GM12872 (cell line): ENCODE results near the gene CAPN10.

Experiments used
- CTCF ChIP-seq: IDR thresholded peaks from 3 replicates; pipeline ENCODE4 v1.5.1; 2011; ENCODE audit warnings: low read depth, mild to moderate bottlenecking, low read length, moderate library complexity; ENCODE audit not compliant: insufficient read depth

Gene CAPN10

GRCh38 chr2:240616860-240617666 is 30.5 kb downstream of the CAPN10 start:
- peak; percentile 14; the same call in 1 of the 3 replicates for TF ChIP-seq CTCF

- TF ChIP-seq CTCF = no peak
Observed at GRCh38 chr2:240618776-240619175, 32.2 kb downstream of the CAPN10 start.

DNA sequence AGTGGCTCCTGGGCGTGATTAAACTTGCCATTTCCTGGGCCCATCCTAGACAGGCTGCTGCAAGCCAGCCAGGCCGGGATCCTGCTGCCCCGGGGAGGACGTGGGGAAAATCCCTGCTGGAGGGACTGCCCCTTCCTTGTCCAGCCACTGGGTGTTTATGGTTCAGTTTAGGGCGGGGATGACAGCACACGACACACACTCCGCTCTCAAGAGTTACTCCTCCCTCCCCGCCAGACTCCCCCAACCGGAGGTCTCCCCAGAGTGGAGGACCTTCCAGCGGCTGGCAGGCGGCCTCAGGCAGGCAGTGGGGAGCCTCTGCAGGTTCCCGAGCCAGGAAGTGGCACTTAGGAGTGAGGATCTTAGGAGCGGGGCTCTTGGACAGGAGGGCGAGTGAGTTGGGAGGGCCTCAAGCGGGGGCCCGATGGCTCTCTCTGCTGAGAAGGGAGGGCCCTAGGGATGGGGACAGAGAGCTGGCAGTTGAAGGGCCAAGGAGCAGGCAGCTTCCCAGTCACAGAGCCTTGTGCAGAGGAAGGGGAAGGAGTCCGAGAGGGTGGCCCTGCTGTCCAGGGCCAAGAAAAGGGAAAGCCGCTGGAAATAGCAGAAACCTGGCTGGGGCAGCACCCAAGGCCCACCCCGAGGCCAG is 33.1 kb downstream of the CAPN10 start:
- TF ChIP-seq CTCF = no peak

DNA sequence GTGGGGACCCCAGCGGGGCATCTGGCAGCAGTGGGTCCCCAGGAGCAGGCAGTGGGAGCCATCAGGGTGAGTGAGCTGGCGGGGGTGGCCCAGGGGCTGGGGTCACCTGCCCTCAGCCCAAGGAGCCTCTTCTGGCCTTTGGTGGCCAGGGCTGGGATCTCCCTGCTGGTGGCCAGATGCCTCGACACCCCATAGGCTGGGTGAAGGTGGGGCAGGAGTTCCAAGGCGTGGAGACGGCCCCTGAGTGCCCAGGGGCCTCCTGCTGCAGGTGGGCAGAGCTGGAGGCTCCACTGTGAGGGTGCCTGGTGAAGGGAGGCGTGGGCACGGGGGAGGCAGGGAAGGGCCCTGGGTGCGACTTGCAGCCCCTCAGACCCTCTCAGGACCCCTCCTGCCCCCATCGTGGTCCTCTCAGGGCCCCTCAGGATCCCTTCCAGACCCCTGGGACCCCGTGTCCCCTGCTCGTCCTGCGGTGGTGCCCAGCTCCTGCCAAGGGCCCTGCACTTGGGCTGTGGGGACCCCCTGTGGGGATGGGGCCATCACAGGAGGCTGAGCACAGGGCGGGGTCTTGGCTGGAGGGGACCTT is 33.7 kb downstream of the CAPN10 start:
- TF ChIP-seq CTCF = no peak

DNA sequence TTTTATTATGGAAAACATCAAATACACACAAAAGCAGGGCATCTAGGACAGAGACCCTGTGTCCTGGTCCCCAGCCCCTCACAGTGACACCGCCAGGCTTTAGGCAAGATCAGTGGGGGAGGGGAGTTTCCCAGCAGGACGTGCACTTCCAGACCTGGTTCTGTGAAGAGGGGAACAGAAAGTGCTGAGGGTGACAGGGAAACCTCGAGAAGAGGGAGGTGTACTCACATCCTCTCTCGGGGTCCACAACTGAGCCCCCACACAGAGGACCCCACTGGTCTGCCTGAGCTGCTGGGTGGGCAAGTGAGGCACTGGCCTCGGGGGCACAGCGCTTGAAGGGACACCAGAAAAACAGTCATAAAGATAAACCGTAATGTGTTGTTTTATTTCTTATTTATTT is 34.3 kb downstream of the CAPN10 start:
- no peak for TF ChIP-seq CTCF

DNA sequence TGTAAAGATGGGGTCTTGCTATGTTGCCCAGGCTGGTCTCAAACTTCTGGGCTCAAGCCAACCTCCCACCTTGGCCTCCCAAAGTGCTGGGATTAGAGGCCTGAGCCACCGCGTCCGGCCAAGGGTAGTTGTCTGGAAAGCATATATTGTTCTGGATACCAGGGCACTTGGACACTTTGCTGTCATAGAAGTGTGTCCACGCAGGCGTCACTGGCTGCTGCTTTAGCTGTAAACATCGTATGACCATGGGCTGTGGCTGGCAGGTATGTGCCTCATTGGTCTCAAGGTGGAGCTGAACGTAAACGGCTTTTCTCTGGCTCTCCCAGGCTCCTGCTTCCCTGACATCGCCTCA is 35.5 kb downstream of the CAPN10 start:
- no peak for TF ChIP-seq CTCF

- TF ChIP-seq CTCF = no peak
Observed at GRCh38 chr2:240622531-240623235, 36.1 kb downstream of the CAPN10 start.
